GM19395 (cell line): ENCODE data around the gene CELA1.

Source experiments
- ATAC-seq: cut with Tn5 transposase; IDR thresholded peaks from one replicate; pipeline ENCODE4 v1.9.1; 2021; ENCODE audit warnings: mild to moderate bottlenecking, moderate library complexity; ENCODE audit not compliant: unreplicated experiment

The CELA1 gene

GRCh38 chr12:51346581-51346980, at the start of gene CELA1:
CELA1 (minus strand) TSS chr12:51346679; CDS start chr12:51346638, 41 bp downstream.
- no peak for ATAC-seq

- no peak for ATAC-seq
Observed at GRCh38 chr12:51395283-51396230, 49.1 kb upstream of the CELA1 start.

GRCh38 chr12:51393676-51394545, 47.4 kb upstream of the CELA1 start:
- no peak for ATAC-seq

GRCh38 chr12:51392556-51393237, 46.2 kb upstream of the CELA1 start:
- peak; percentile 28 for ATAC-seq

GRCh38 chr12:51391283-51392123, 45.0 kb upstream of the CELA1 start, which contains the start of gene GALNT6:
GALNT6 (minus strand) TSS chr12:51391406; CDS start chr12:51379781, 11,625 bp downstream.
- peak; percentile 46 for ATAC-seq

- peak; percentile 17 for ATAC-seq
Observed at GRCh38 chr12:51390891-51391282, 44.4 kb upstream of the CELA1 start.

GRCh38 chr12:51390457-51390856, 44.0 kb upstream of the CELA1 start:
- no peak for ATAC-seq

GRCh38 chr12:51389302-51389999, 43.0 kb upstream of the CELA1 start:
- no peak for ATAC-seq

- ATAC-seq = no peak
Observed at GRCh38 chr12:51388846-51389245, 42.4 kb upstream of the CELA1 start.

- no peak for ATAC-seq
Observed at GRCh38 chr12:51388069-51388799, 41.8 kb upstream of the CELA1 start.

GRCh38 chr12:51386351-51386750, 39.9 kb upstream of the CELA1 start:
- ATAC-seq = no peak

GRCh38 chr12:51383269-51383905, 36.9 kb upstream of the CELA1 start:
- ATAC-seq = no peak

GRCh38 chr12:51382173-51382572, 35.7 kb upstream of the CELA1 start:
- ATAC-seq = no peak

- no peak for ATAC-seq
Observed at GRCh38 chr12:51381226-51382079, 35.0 kb upstream of the CELA1 start.

GRCh38 chr12:51379571-51379970, 33.1 kb upstream of the CELA1 start:
- ATAC-seq = no peak

GRCh38 chr12:51378749-51379148, 32.3 kb upstream of the CELA1 start:
- no peak for ATAC-seq
